Breast epithelium (tissue), 4 donors: ENCODE measurements around the gene WNT3. TPM values are rescaled to one million over a fixed set of nuclear protein-coding genes. Genes with fewer than 3 reads are reported as not detected.
A peak's percentile ranks its signal among the peaks of the same experiment; 100 is the strongest.

Source experiments
- DNase-seq, 2 donors: peaks; one replicate each; pipeline ENCODE4 v3.0.0-alpha.2; 2019; ENCODE audit warnings: low spot score in 2 of 2
- H3K27ac ChIP-seq, 2 donors: fragments of 200-600 bp; sonication (generic) in 1 of 2; one replicate each; pipeline ENCODE4 v1.5.1; 2016 to 2019; ENCODE audit warnings: mild to moderate bottlenecking in 1 of 2
- H3K27me3 ChIP-seq, 2 donors: fragments of 200-600 bp; sonication (generic) in 1 of 2; one replicate each; pipeline versions ENCODE4 v1.5.1 to v1.6.0; 2017 to 2019; ENCODE audit warnings: control low read depth in 1 of 2, mild to moderate bottlenecking in 1 of 2
- H3K36me3 ChIP-seq: fragments of 200-600 bp; one replicate; pipeline ENCODE4 v1.5.1; 2019
- H3K4me1 ChIP-seq, 2 donors: fragments of 200-600 bp; sonication (generic); one replicate each; pipeline ENCODE4 v1.5.1; 2016 to 2019; ENCODE audit warnings: control low read depth in 1 of 2
- H3K4me3 ChIP-seq, 3 donors: fragments of 200-600 bp; sonication (generic); 1 replicate in 2 of 3; 2 replicates in 1 of 3; pipeline ENCODE4 v1.5.1; 2016 to 2019; ENCODE audit warnings: mild to moderate bottlenecking in 3 of 3, moderate library complexity in 2 of 3
- H3K9me3 ChIP-seq, 2 donors: fragments of 200-600 bp; sonication (generic) in 1 of 2; one replicate each; pipeline ENCODE4 v1.5.1; 2016 to 2019; ENCODE audit warnings: control low read depth in 1 of 2
- CTCF ChIP-seq, 3 donors: fragments of 450-650 bp; IDR thresholded peaks; one replicate each; pipeline ENCODE4 v1.5.1; 2016 to 2017; ENCODE audit warnings: antibody characterized with exemption in 3 of 3, mild to moderate bottlenecking in 3 of 3, moderate library complexity in 3 of 3
- POLR2A ChIP-seq: fragments of 450-650 bp; IDR thresholded peaks from one replicate; pipeline ENCODE4 v1.6.1; 2016; ENCODE audit warnings: antibody characterized with exemption, mild to moderate bottlenecking, moderate library complexity
- POLR2AphosphoS5 ChIP-seq, 3 donors: sonication (generic); formaldehyde crosslinking; IDR thresholded peaks; one replicate each; pipeline ENCODE4 v1.6.1; 2017; ENCODE audit warnings: antibody characterized with exemption in 3 of 3
- intact Hi-C: fragments of 100-400 bp; cut with DNase I; formaldehyde crosslinking; loops from one replicate; pipeline ENCODE4 v1.15.1; 2023; ENCODE audit warnings: low total_unique reads
- total RNA-seq, 3 donors: library from RNA; depleted of rRNA; stranded (reverse); fragments of >200 nt; gene quantifications; one replicate each; pipeline ENCODE4 v1.1.0, GENCODE V29; 2016

WNT3 gene
- total RNA-seq, 3 donors from 2014 or later = 0.48 to 2.9 (median 1.6) TPM

DNA sequence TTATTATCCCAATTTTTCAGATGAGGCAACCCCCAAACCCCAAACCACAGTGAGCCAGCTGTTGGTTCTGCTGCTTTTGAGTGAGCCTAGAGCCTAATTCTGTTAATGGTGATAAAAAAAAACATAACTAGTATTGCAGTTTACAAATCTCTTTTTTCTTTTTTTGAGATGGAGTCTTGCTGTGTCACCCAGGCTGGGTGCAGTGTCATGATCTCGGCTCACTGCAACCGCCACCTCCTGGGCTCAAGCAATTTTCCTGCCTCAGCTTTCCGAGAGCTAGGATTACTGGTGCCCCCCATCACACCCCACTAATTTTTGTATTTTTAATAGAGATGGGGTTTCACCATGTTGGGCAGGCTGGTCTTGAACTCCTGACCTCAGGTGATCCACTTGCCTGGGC lies 36.0 kb upstream of the WNT3 start:
- intact Hi-C loops = no loop called here
- TF ChIP-seq POLR2A = no peak
- no peak for TF ChIP-seq POLR2AphosphoS5 (IDR thresholded peaks at IDR 0.05)
- no peak for TF ChIP-seq CTCF (IDR thresholded peaks at IDR 0.05)
- no peak overlapping the region for H3K27ac ChIP-seq
- no peaks in the 10 kb centered on the region for H3K4me1 ChIP-seq
- no peak for DNase-seq
- no peaks in the 10 kb centered on the region for H3K36me3 ChIP-seq
- H3K9me3 ChIP-seq = no peaks in the 10 kb centered on the region
- H3K4me3 ChIP-seq = no peak overlapping the region
- H3K27me3 ChIP-seq = peaks cover 9 to 20% of the 10 kb centered on the region in 2 donors

- no peak overlapping the region for H3K27ac ChIP-seq
- DNase-seq = no peak
- H3K4me1 ChIP-seq = no peaks in the 10 kb centered on the region
- TF ChIP-seq POLR2A = no peak
- no peak for TF ChIP-seq CTCF (IDR thresholded peaks at IDR 0.05)
- TF ChIP-seq POLR2AphosphoS5 (IDR thresholded peaks at IDR 0.05) = no peak
- no peaks in the 10 kb centered on the region for H3K36me3 ChIP-seq
- intact Hi-C loops = no loop called here
- H3K4me3 ChIP-seq = no peak overlapping the region
- H3K27me3 ChIP-seq = peaks cover 9 to 20% of the 10 kb centered on the region in 2 donors
- no peaks in the 10 kb centered on the region for H3K9me3 ChIP-seq
Measured at GRCh38 chr17:46853896-46854444, 35.5 kb upstream of the WNT3 start.

DNA sequence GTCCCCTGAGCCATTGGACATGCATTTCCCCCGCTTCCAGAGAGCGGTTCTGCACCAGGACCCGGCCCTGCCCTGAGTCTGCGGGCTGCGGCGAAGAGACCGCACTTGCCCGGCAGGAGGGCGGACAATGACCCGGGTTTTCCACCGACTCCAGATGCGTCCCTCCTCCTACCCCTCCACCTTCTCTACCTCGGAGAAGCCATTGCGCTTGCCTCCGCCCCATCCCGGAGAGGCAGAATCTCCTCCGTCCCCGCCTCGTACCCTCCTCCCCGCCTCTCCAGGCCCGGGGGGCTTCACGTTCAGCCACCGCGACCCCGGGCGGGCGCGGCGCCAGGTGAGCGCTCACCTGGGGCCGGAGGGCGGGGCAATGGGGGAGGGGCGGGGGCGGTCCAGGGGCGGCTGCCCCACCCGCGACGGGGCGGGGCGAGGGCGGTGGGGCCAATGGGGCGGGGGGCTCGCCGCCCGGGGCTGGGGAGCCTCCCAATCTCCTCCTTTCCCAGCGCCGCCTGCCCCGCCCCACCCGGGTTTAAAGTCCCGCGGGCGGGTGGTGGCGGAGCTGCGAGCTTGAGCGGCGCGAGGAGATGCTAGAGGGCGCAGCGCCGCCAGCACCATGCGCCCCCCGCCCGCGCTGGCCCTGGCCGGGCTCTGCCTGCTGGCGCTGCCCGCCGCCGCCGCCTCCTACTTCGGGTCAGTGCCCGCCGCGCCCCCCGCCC lies 32.7 kb upstream of the WNT3 start, which contains the start of gene WNT9B:
Gene WNT9B (plus strand): TSS at position 555 of the 713 bp plus-strand sequence. CDS start 56 bp downstream, at position 611.
- H3K36me3 ChIP-seq = no peaks in the 10 kb centered on the region
- TF ChIP-seq POLR2AphosphoS5 (IDR thresholded peaks at IDR 0.05) = no peak
- TF ChIP-seq CTCF (IDR thresholded peaks at IDR 0.05) = no peak
- no peak for TF ChIP-seq POLR2A

DNA sequence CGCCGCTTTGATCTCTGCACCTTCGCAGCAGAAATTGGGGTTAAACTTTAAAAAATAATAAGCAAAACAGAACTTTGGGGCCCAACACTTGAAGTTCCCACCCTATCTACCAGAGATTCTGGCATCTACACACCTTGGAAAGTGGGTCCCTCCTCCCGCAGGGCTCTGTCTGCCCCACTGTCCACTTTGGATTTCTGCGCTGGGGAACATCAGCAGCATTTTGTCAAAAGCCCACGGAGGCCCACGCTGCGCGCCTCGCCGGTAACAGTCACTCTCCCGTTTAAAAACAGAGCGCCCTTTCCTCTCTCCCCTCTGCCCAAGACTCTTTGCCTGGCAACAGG lies 32.2 kb upstream of the WNT3 start:
- Histone ChIP-seq H3K36me3 (no peaks in the 10 kb centered on the region), H3K27ac (no peak overlapping the region), H3K27me3 (peaks cover 9 to 28% of the 10 kb centered on the region in 2 donors), H3K9me3 (no peaks in the 10 kb centered on the region), H3K4me3 (peak overlapping the region in 2 of 3 donors; percentile 53 to 73), H3K4me1 (no peaks in the 10 kb centered on the region)
- no peak for TF ChIP-seq POLR2A
- TF ChIP-seq CTCF (IDR thresholded peaks at IDR 0.05) = no peak
- TF ChIP-seq POLR2AphosphoS5 (IDR thresholded peaks at IDR 0.05) = no peak
- intact Hi-C loops = no loop called here
- DNase-seq = no peak

More for the DNA sequence above, 32.7 kb upstream of the WNT3 start, which contains the start of gene WNT9B:
- peak within 1 kb of the TSS; percentile 31 to 73 (median 53) for H3K4me3 ChIP-seq
- intact Hi-C loops = no loop called here
- no peaks in the 10 kb centered on the region for H3K4me1 ChIP-seq
- no peaks in the 10 kb centered on the region for H3K9me3 ChIP-seq
- DNase-seq = no peak
- H3K27me3 ChIP-seq = peaks cover 9 to 28% of the 10 kb centered on the region in 2 donors
- H3K27ac ChIP-seq = no peak within 1 kb of the TSS

- TF ChIP-seq POLR2AphosphoS5 (IDR thresholded peaks at IDR 0.05) (no peak), POLR2A (no peak), CTCF (IDR thresholded peaks at IDR 0.05) (no peak)
- peaks cover 9 to 28% of the 10 kb centered on the region in 2 donors for H3K27me3 ChIP-seq
Measured at GRCh38 chr17:46848534-46848933, 30.0 kb upstream of the WNT3 start.

More at GRCh38 chr17:46848534-46848933, 30.0 kb upstream of the WNT3 start:
- Histone ChIP-seq H3K4me1 (no peaks in the 10 kb centered on the region), H3K27ac (no peak overlapping the region), H3K9me3 (peaks cover 0 to 2% of the 10 kb centered on the region in 2 donors), H3K4me3 (no peak overlapping the region), H3K36me3 (no peaks in the 10 kb centered on the region)
- intact Hi-C loops = no loop called here
- DNase-seq = no peak
